GM21529 (cell line): Measurements from ENCODE around the gene CCDC192.
"Not testable (repeated sequence)": the region's sequence is repeated elsewhere in the genome, so short reads cannot be mapped to it uniquely, and the experiment has no call there.

Experiments used
- ATAC-seq: cut with Tn5 transposase; IDR thresholded peaks from one replicate; pipeline ENCODE4 v1.9.1; 2021; ENCODE audit not compliant: unreplicated experiment

CCDC192 gene

GRCh38 chr5:127839496-127840197 is 136.5 kb downstream of the CCDC192 start:
- ATAC-seq, result peak; percentile 53

- ATAC-seq, result peak; percentile 68
Measured at GRCh38 chr5:127840198-127840524, 137.0 kb downstream of the CCDC192 start.

DNA sequence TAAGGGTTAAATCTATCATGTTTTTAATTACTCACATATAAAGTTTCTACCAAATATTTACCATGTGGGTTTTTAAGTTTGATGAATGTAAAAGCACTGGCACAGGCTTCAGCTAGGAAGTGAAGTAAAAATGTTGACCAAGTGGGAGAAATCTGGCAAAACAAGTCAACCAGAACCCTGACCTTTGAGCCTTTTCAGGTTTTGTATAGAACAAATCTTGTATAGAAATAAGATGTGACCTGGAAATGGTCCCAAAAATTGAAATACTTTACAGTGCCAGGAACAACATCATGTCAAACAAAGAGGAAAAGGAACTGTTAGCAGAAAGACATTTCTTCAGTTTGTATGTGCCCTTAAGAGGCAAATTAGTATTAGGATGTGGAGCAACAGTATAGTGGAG is 137.6 kb downstream of the CCDC192 start:
- ATAC-seq, result no peak

DNA sequence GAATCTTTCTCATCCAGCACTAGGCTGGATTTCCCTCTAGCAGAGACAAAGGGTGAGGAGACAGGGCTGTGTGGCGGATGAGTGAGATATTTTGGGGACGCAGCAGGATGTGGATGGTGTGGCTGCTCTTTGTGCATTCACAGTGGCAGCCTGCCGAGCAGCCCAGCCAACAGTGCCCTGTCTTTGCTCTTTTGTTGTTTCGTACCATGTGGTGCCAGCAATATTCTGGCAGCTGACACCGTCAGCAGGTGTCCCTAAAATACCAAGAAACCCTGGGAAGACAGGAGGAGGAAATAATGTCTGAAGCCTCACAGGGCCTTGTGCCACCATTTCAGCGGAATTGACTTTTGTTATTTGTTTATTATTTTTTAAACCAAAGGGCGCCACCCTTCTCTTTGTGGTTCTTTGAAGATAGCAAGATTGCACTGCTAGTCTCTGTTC is 141.4 kb downstream of the CCDC192 start:
- no peak for ATAC-seq

- no peak for ATAC-seq
Measured at GRCh38 chr5:127846884-127847283, 143.7 kb downstream of the CCDC192 start.

GRCh38 chr5:127847641-127848040 is 144.4 kb downstream of the CCDC192 start:
- ATAC-seq, result not testable (repeated sequence)

DNA sequence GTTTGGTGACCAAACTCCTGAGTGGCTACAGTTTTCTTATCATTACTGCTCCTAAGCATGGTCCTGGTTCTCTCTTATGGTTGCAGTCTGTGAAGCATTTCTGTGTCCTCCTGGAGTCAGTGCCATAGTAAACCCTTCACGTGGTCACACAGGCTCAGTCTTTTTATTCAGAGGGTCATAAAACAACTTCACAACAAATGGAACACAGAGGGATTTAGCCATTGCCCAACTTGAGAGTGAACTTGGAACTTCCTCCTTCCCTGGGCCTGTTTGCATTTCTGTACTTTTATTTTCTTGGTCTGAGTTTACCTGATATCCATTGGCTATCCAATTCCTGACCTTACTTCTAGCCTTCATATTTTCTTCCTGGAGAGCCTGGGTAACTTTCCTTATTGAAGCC is 144.9 kb downstream of the CCDC192 start:
- no peak for ATAC-seq

DNA sequence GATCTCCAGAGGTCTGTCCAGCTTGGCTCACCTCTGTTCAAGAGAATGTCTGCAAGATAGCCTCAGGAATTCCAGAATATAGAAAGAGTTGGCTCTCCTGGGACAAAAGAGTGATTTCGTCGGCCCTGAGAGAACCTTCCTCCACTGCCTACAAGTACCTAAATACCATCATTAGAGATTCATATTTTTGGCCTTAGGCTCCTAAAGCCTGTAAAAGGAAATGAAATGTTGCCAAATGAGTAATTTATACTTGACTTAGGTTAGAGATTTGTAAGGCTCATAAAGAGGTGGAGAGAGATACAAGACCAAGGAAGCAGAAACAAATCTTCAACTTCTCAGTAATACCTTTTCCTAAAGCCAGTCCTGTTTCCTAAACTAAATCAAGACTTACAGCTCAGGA is 146.2 kb downstream of the CCDC192 start:
- no peak for ATAC-seq

DNA sequence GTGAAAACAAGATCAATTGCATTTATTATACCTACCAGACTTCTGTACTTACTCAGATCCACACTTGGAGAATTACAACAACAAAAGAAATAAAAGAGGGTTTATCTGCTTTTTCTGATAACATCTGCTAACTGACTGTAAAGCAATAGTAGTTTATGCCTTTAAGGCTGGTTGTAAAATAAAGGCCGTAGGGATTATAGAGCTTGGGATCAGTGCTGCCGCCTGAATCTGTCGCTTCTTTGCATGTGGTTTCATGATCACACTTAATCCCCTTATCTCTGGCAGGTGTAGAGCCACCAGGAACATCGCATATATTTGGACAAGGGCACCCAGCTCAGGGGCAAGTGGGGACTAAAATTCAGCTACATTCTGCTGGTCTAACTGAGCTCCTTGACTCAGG is 146.7 kb downstream of the CCDC192 start:
- ATAC-seq, result no peak

DNA sequence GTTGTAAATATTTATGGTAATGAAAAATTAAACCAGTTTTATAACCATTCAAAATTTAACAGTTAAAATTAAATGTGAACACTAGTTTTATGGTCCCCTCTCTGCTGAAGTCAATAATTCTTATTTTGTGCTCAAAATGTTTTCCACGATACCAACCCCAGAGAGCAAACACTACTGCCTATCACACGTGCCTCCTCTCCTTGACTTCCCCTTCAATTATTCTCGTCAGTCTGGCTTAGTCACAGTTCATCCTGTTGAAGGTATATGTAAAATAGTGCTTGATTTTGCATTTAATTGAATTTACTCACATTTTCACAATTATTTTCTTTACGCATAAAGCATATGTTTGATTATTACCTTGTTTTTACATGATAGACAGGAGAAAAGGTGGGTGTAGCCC is 148.8 kb downstream of the CCDC192 start:
- ATAC-seq, result no peak

- no peak for ATAC-seq
Measured at GRCh38 chr5:127854520-127854919, 151.3 kb downstream of the CCDC192 start.

- ATAC-seq, result peak; percentile 79
Measured at GRCh38 chr5:127856292-127856691, 153.1 kb downstream of the CCDC192 start.

DNA sequence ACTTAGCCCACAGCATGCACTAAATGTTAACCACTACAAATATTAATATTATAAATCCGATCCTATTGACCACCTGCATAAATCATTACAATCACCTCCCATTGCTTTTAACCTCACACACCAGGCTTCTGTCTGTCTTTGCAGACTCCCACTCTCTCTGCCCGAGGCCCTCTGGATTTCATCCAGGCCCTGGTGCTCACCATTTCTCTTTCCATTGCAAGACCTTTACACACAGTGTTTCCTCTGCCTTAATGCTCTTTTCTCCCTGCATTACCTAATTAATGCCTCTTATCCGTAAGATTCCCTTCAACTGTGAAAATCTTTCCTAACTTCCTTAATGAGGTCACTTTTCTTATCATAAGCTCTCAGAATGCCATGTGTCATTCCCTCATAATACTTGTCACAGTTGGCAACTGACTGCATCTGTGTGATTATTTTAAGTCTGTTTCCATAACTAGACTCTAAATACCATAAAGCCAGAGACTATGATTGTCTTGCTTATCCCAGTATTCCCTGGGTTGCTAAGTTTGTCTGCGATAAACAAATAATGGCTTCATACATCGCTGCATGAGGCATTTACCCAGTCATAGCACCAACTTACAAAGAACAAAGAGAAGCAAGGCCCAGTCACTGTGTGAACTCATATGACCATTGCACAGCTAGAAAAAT is 155.1 kb downstream of the CCDC192 start:
- no peak for ATAC-seq

DNA sequence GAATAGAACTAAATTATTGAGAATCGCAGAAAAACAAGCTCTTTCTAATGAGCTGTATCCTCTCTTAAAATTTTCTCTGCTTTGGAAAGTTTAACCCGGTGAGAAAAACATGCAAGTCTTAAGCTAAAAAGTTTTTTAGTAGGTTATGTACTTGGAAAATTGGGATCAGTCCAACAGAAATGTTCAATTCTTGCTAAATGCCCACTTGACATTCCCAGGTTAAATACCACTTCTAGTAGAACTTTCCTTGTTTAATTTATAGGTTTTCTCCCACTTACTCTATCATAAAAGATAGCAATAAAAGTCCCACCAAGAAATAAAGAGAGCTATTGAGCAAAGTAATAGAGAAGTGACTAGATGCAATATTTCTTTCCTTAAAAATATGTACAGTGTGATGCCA is 157.1 kb downstream of the CCDC192 start:
- ATAC-seq, result no peak

DNA sequence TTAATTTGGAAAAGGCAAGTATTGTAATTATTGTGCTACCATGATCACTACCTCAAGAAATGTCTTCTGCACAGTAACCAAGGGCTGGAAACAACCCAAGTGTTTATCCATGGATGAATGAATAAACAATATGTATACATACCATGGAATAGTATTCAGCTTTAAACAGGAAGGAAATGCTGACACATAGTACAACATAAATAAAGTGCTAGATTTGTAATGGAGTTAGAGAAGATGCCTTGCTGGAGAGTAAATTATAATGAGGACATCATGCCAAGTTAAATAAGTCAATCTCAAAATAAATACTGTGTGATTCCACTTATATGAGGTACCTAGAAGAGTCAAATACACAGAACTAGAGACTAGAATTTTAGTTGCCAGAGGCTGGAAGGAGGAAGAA is 160.0 kb downstream of the CCDC192 start:
- no peak for ATAC-seq

GRCh38 chr5:127863610-127864395 is 160.6 kb downstream of the CCDC192 start:
- no peak for ATAC-seq

DNA sequence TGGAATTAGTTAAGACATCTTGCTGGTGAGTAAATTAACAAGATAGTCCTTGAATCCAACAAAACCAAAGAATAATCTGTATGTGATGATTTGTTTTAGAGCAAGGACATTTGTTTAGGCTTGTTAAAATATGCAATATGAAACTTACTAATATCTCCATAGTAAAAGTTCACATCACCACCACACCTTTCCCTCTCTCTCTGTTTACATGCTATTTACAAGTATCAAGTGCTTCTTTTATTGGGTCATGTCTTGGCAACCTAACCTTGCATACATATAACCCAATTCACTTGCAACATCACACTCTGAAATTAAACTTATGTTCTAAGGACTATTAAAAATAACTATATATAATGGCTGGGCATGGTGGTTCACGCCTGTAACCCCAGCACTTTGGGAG is 161.3 kb downstream of the CCDC192 start:
- ATAC-seq, result no peak

- ATAC-seq, result no peak
Measured at GRCh38 chr5:127865273-127865672, 162.1 kb downstream of the CCDC192 start.

DNA sequence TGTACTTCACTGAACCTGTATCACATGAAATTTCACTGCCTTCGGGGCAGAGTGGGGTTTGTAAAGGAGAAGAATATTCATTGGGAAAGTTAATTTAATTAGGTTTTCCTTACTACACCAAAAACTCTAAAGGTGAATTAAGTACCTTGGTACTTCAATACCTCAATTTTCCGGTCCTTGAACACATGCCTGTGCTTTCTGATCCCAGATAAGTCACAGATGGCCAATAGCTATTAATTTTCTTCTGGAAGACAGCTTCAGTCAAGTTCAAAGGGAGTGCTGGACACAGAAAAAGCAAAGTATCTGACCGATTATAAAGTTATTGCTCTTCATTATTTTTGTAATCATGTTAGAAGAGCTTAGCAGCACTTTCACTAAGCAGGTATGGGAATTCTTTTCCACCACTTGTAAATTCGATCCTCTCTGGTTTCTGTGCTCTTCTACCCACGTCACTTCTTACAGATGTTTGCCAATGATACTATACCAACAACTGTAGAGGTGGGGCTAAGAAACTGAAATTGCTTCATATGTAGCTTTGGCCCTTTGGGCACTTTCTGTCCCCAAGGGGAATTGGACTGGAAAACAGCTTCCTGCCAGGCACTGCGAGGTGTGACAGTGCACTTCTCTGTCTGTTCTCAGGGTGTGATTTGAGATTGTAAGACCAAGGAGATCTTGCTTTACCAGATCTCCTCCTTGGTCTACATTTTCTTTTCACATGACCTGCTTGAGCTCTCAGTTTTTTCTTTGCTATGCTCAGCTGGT is 164.0 kb downstream of the CCDC192 start:
- ATAC-seq, result peak; percentile 59

GRCh38 chr5:127870914-127871313 is 167.7 kb downstream of the CCDC192 start:
- peak; percentile 54 for ATAC-seq

- no peak for ATAC-seq
Measured at GRCh38 chr5:127871503-127872153, 168.4 kb downstream of the CCDC192 start.
